Fibroblast of villous mesenchyme (primary cell): ENCODE measurements around the gene YTHDF2. TPM values are rescaled to one million over a fixed set of nuclear protein-coding genes. Genes with fewer than 3 reads are reported as not detected.
"Not testable (repeated sequence)": the region's sequence is repeated elsewhere in the genome, so short reads cannot be mapped to it uniquely, and the experiment has no call there.

Source experiments
- DNase-seq: peaks from one replicate; pipeline ENCODE4 v3.0.0-alpha.2; 2010; ENCODE audit warnings: low read depth
- H3K4me3 ChIP-seq: 2 replicates; pipeline ENCODE4 v1.5.1; 2011; ENCODE audit warnings: low read depth, mild to moderate bottlenecking, low read length
- CTCF ChIP-seq: IDR thresholded peaks from 2 replicates; pipeline ENCODE4 v1.5.1; 2012; ENCODE audit warnings: low read depth, mild to moderate bottlenecking, low read length; ENCODE audit not compliant: insufficient read depth
- total RNA-seq: library from RNA; depleted of rRNA; stranded (reverse); fragments of >200 nt; gene quantifications from 2 replicates; pipeline ENCODE4 v1.2.3, GENCODE V29; 2012

Gene YTHDF2
- total RNA-seq, 1 donor = 82.9 TPM

GRCh38 chr1:28720376-28720775 lies 16.4 kb upstream of the YTHDF2 start:
- no peak for DNase-seq
- TF ChIP-seq CTCF = no peak
- H3K4me3 ChIP-seq = no peak overlapping the region

- DNase-seq = peak; percentile 74
- peak overlapping the region; percentile 35 for H3K4me3 ChIP-seq
These were observed 14.8 kb upstream of the YTHDF2 start for GRCh38 chr1:28721927-28722326.

- not testable (repeated sequence) for H3K4me3 ChIP-seq, DNase-seq
These were observed 11.4 kb upstream of the YTHDF2 start for GRCh38 chr1:28725365-28725764.

- H3K4me3 ChIP-seq = peak overlapping the region; percentile 57
- no peak for DNase-seq
- TF ChIP-seq CTCF = no peak
These were observed 735 bp upstream of the YTHDF2 start for GRCh38 chr1:28735961-28736449.

GRCh38 chr1:28737307-28738132 lies 780 bp downstream of the YTHDF2 start:
- no peak for TF ChIP-seq CTCF
- peak; percentile 61 for DNase-seq
- H3K4me3 ChIP-seq = peak overlapping the region; percentile 85

- H3K4me3 ChIP-seq = no peak overlapping the region
- DNase-seq = no peak
- TF ChIP-seq CTCF = no peak
These were observed 3.4 kb downstream of the YTHDF2 start for GRCh38 chr1:28740118-28740517.

GRCh38 chr1:28744184-28744583 lies 7.4 kb downstream of the YTHDF2 start:
- DNase-seq = no peak
- H3K4me3 ChIP-seq = no peak overlapping the region
- no peak for TF ChIP-seq CTCF

- TF ChIP-seq CTCF = no peak
- H3K4me3 ChIP-seq = no peak overlapping the region
- DNase-seq = no peak
These were observed 9.0 kb downstream of the YTHDF2 start for GRCh38 chr1:28745653-28746173.
